Fibroblast of the aortic adventitia (primary cell): Measurements from ENCODE around the gene ACADS. TPM values are rescaled to one million over a fixed set of nuclear protein-coding genes. Genes with fewer than 3 reads are reported as not detected.
"Not testable (repeated sequence)": the region's sequence is repeated elsewhere in the genome, so short reads cannot be mapped to it uniquely, and the experiment has no call there.

Source experiments
- DNase-seq: peaks from one replicate; pipeline ENCODE4 v3.0.0-alpha.2; 2010; ENCODE audit warnings: low read depth
- H3K4me3 ChIP-seq: 2 replicates; pipeline ENCODE4 v1.5.1; 2011; ENCODE audit warnings: low read depth, mild to moderate bottlenecking, control low read depth, low read length, moderate library complexity
- total RNA-seq: library from RNA; depleted of rRNA; stranded (reverse); fragments of >200 nt; gene quantifications from 2 replicates; pipeline ENCODE4 v1.2.3, GENCODE V29; 2012; ENCODE audit warnings: low replicate concordance
- TF ChIP-seq, protein P1 (sequence below): IDR thresholded peaks from 2 replicates; pipeline ENCODE4 v1.5.1; 2011; ENCODE audit warnings: mild to moderate bottlenecking, low read length, control low read depth, inconsistent platforms; ENCODE audit not compliant: insufficient read depth

The ACADS gene
- total RNA-seq, 1 donor: 7.5 TPM

DNA sequence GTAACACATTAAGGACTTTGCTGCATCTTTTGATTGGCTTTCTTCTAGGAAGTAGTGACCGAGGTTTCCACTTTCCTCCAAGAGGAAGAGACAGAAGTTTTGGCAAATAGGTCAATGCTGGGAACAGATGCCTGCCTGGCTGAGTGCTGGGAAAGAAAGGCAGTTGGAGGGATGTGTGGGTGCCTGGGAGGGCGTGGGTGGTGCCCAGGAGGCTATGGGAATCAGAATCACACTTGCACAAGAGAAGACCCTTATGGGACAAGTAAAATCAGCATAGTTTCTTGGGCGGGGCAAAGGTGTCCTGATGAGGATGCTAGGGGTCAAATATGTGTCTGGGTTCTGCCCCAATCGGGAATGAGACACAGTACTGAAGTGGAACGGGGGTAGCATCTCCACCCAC, 906 bp upstream of the ACADS start:
- DNase-seq: no peak
- TF ChIP-seq, protein P1, sequence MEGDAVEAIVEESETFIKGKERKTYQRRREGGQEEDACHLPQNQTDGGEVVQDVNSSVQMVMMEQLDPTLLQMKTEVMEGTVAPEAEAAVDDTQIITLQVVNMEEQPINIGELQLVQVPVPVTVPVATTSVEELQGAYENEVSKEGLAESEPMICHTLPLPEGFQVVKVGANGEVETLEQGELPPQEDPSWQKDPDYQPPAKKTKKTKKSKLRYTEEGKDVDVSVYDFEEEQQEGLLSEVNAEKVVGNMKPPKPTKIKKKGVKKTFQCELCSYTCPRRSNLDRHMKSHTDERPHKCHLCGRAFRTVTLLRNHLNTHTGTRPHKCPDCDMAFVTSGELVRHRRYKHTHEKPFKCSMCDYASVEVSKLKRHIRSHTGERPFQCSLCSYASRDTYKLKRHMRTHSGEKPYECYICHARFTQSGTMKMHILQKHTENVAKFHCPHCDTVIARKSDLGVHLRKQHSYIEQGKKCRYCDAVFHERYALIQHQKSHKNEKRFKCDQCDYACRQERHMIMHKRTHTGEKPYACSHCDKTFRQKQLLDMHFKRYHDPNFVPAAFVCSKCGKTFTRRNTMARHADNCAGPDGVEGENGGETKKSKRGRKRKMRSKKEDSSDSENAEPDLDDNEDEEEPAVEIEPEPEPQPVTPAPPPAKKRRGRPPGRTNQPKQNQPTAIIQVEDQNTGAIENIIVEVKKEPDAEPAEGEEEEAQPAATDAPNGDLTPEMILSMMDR: no peak
- H3K4me3 ChIP-seq: no peak overlapping the region

DNA sequence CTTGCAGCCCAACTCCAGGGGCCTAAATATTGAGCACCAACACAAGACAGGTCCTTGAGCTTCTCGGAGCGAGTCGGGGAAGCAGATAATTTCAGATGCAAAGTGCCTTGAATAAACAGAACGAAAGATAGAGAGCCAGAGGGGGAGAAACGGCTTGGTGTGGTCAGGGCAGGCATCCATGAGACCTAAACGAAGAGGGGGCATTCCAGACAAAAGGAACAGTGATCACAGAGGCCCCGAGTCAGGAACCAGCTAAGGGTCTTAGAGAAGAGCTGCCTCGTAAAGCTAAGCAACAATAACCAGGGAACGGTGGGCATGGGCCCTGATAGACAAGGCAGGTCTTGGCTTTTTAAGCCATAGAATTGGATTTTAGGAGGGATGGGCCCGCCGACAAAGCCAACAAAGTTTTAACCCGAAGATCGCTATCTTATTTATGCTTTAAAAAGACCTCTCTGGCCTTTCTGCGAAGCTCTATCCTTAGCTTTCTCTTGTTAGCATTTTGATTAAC, 421 bp upstream of the ACADS start:
- H3K4me3 ChIP-seq: peak overlapping the region; percentile 73
- no peak for DNase-seq
- TF ChIP-seq, protein P1: no peak

DNA sequence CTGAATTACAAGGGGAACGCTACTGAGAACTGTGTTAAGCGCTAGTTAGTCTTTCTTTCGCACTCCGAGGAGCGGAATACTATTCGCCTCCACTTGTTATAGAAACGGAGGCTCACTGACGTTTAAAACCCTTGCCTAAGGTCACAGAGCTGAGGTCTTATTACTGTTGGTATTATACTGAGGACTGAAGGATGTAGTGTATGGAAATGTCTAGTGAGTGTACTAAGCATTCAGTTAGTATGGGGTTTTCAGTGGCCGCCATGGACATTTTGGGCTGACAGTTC, 826 bp downstream of the ACADS start:
- TF ChIP-seq, protein P1: no peak
- H3K4me3 ChIP-seq: peak overlapping the region; percentile 73
- no peak for DNase-seq

DNA sequence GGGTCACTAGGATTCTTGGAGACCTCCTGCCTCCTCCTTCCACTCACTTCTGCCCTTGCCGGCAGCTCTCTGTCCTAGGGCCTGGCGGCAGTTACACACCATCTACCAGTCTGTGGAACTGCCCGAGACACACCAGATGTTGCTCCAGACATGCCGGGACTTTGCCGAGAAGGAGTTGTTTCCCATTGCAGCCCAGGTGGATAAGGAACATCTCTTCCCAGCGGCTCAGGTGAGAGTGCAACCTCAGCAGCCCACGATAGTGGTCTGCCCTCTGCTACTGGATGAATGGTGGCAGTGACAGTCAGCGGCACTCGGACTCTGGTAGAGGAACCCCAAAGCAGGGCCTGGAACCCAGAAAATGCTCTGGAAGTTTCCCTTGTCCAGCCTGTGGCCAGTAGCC, 1.3 kb downstream of the ACADS start:
- TF ChIP-seq, protein P1: no peak
- no peak for DNase-seq
- no peak overlapping the region for H3K4me3 ChIP-seq

DNA sequence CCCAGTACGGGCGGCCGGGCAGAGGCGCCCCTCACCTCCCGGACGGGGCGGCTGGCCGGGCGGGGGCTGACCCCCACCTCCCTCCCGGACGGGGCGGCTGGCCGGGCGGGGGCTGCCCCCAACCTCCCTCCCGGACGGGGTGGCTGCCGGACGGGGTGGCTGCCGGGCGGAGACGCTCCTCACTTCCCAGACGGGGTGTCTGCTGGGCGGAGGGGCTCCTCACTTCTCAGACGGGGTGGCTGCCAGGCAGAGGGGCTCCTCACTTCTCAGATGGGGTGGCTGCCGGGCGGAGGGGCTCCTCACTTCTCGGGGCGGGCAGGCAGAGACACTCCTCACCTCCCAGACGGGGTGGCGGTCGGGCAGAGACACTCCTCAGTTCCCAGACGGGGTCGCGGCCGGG, 6.6 kb downstream of the ACADS start:
- not testable (repeated sequence) for DNase-seq, H3K4me3 ChIP-seq

DNA sequence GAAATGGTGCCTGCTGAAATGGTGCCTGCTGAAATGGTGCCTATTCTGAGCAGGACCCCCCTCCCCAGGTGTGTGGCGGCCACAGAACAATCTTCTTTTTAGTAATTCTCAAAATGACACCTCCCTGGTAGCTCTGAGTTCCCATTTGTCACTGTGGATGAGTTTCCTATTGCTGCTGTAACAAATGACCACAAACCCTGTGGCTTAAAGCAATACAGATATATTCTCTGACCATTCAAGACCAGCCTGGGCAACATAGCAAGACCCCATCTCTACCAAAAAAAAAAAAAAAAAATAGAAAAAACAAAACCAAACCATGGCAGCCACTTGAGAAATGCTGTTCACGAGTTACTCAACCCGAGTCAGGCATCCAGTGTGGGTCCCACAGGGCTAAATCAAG, 7.9 kb downstream of the ACADS start:
- no peak for DNase-seq
- TF ChIP-seq, protein P1: no peak

DNA sequence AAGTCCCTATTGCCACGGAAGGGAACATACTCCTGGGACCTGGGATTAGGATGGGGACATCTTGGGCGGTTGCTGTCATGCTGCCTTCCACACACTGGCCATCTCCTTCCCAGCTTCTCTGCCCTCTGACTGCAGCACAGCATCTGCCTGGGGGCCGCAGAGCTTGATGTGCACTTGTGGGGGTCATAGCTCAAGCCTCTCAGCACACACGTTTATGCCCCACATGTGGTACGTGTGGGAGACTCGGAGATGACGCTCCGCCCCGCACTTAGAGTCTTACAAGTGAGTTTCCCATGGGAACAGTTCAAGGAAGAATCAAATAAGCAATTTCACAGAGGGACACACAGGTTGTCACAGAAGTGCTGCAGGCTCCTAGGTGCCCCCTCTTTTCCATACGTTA, 8.6 kb downstream of the ACADS start:
- DNase-seq: no peak
- TF ChIP-seq, protein P1: no peak
- H3K4me3 ChIP-seq: no peak overlapping the region

More for the DNA sequence above, 7.9 kb downstream of the ACADS start:
- no peak overlapping the region for H3K4me3 ChIP-seq

DNA sequence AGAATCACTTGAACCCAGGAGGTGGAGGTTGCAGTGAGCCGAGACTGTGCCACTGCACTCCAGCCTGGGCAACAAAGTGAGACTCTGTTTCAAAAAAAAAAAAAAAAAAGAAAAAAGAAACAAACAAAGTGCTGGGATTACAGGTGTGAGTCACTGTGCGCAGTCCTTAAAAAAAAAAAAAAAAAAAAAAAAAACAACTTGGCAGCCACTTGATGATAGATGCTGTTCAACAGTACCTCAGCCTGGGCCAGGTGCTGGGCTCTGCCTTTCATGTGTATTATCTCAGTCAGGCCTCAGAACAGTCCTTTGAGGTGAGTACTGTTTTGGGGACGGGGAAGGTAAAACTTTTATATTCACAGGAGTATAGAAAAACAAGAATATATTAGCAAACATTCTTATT, 9.6 kb downstream of the ACADS start:
- DNase-seq: no peak
- H3K4me3 ChIP-seq: no peak overlapping the region
- TF ChIP-seq, protein P1: no peak
